H9 (cell line): Measurements from ENCODE around the gene STX11. TPM values are rescaled to one million over a fixed set of nuclear protein-coding genes. Genes with fewer than 3 reads are reported as not detected.

Experiments
- DNase-seq: peaks from one replicate; pipeline ENCODE4 v3.0.0-alpha.2; 2017
- H2AFZ ChIP-seq: one replicate; pipeline ENCODE4 v1.6.1; 2013; ENCODE audit warnings: mild to moderate bottlenecking, low read length, control low read depth, moderate library complexity
- H2AK5ac ChIP-seq: 2 replicates; pipeline ENCODE4 v1.6.1; 2013; ENCODE audit warnings: low read length, control low read depth, mixed read lengths; ENCODE audit not compliant: insufficient read length
- H2BK120ac ChIP-seq: one replicate; pipeline ENCODE4 v1.6.1; 2013; ENCODE audit warnings: low read depth, mild to moderate bottlenecking, low read length, control low read depth, inconsistent platforms; ENCODE audit not compliant: poor library complexity, severe bottlenecking
- H2BK12ac ChIP-seq: 2 replicates; pipeline ENCODE4 v1.6.1; 2013; ENCODE audit warnings: low read length, control low read depth, mixed read lengths, low read depth; ENCODE audit not compliant: insufficient read length
- H2BK15ac ChIP-seq: 2 replicates; pipeline ENCODE4 v1.6.1; 2013; ENCODE audit warnings: low read depth, low read length, control low read depth
- H2BK20ac ChIP-seq: one replicate; pipeline ENCODE4 v1.6.1; 2013; ENCODE audit warnings: low read depth, mild to moderate bottlenecking, low read length, control low read depth, inconsistent platforms; ENCODE audit not compliant: poor library complexity, severe bottlenecking
- H2BK5ac ChIP-seq: 2 replicates; pipeline ENCODE4 v1.6.1; 2013; ENCODE audit warnings: low read length, control low read depth, mixed read lengths; ENCODE audit not compliant: insufficient read length
- H3K14ac ChIP-seq: 2 replicates; pipeline ENCODE4 v1.6.1; 2013; ENCODE audit warnings: low read length, control low read depth; ENCODE audit not compliant: insufficient read depth
- H3K18ac ChIP-seq: 2 replicates; pipeline ENCODE4 v1.6.1; 2013; ENCODE audit warnings: low read depth, mild to moderate bottlenecking, mixed read lengths, low read length, control low read depth; ENCODE audit not compliant: insufficient read length
- H3K23ac ChIP-seq: 2 replicates; pipeline ENCODE4 v1.6.1; 2013; ENCODE audit warnings: low read length, control low read depth, mixed read lengths, low read depth; ENCODE audit not compliant: insufficient read length
- H3K23me2 ChIP-seq: 2 replicates; pipeline ENCODE4 v1.6.1; 2013; ENCODE audit warnings: low read depth, mild to moderate bottlenecking, mixed read lengths, low read length, control low read depth; ENCODE audit not compliant: insufficient read length, poor library complexity, severe bottlenecking
- H3K27ac ChIP-seq: 2 replicates; pipeline ENCODE4 v1.5.1; 2013; ENCODE audit warnings: low read length, control low read depth, mixed read lengths, low read depth; ENCODE audit not compliant: insufficient read length
- H3K27me3 ChIP-seq: 2 replicates; pipeline ENCODE4 v1.6.1; 2013; ENCODE audit warnings: low read length, control low read depth, inconsistent platforms; ENCODE audit not compliant: insufficient read depth
- H3K4ac ChIP-seq: 2 replicates; pipeline ENCODE4 v1.6.1; 2013; ENCODE audit warnings: low read depth, mild to moderate bottlenecking, control low read depth, inconsistent platforms, low read length, moderate library complexity
- H3K4me1 ChIP-seq: 2 replicates; pipeline ENCODE4 v1.6.1; 2013; ENCODE audit warnings: low read length, control low read depth, inconsistent platforms; ENCODE audit not compliant: insufficient read depth
- H3K4me2 ChIP-seq: 2 replicates; pipeline ENCODE4 v1.6.1; 2013; ENCODE audit warnings: low read length, control low read depth, mixed read lengths; ENCODE audit not compliant: insufficient read length, insufficient read depth
- H3K56ac ChIP-seq: 2 replicates; pipeline ENCODE4 v1.6.1; 2013; ENCODE audit warnings: low read depth, mild to moderate bottlenecking, mixed read lengths, low read length, control low read depth; ENCODE audit not compliant: insufficient read length
- H3K79me1 ChIP-seq: 2 replicates; pipeline ENCODE4 v1.6.1; 2013; ENCODE audit warnings: low read depth, mild to moderate bottlenecking, moderate library complexity, low read length, control low read depth, inconsistent platforms; ENCODE audit not compliant: insufficient read depth, poor library complexity, severe bottlenecking
- H3K79me2 ChIP-seq: 2 replicates; pipeline ENCODE4 v1.6.1; 2013; ENCODE audit warnings: low read length, control low read depth, inconsistent platforms; ENCODE audit not compliant: insufficient read depth
- H3K9ac ChIP-seq: 2 replicates; pipeline ENCODE4 v1.6.1; 2013; ENCODE audit warnings: low read length, control low read depth, mixed read lengths; ENCODE audit not compliant: insufficient read length; ENCODE audit errors: extremely low read depth
- H3K9me3 ChIP-seq: one replicate; pipeline ENCODE4 v1.6.1; 2013; ENCODE audit warnings: low read depth, low read length, inconsistent platforms; ENCODE audit not compliant: control insufficient read depth
- H3T11ph ChIP-seq: one replicate; pipeline ENCODE4 v1.6.1; 2013; ENCODE audit warnings: mild to moderate bottlenecking, low read length, control low read depth, inconsistent platforms
- H4K20me1 ChIP-seq: one replicate; pipeline ENCODE4 v1.6.1; 2013; ENCODE audit not compliant: control insufficient read depth, insufficient read length, insufficient read depth
- H4K5ac ChIP-seq: 2 replicates; pipeline ENCODE4 v1.6.1; 2013; ENCODE audit warnings: low read depth, mild to moderate bottlenecking, mixed read lengths, low read length, control low read depth; ENCODE audit not compliant: insufficient read length
- H4K8ac ChIP-seq: replicated peaks from 2 replicates; pipeline ENCODE4 v1.6.1; 2013; ENCODE audit warnings: low read length, control low read depth, mixed read lengths, low read depth; ENCODE audit not compliant: insufficient read length
- H4K91ac ChIP-seq: 2 replicates; pipeline ENCODE4 v1.6.1; 2013; ENCODE audit warnings: low read depth, mild to moderate bottlenecking, moderate library complexity, mixed read lengths, low read length, control low read depth; ENCODE audit not compliant: insufficient read length
- H3K27ac Mint-ChIP-seq, 3 experiments: 2 replicates in 2 of 3; 3 replicates in 1 of 3; pipeline ENCODE4 v1.8.0; 2020 to 2021; ENCODE audit warnings: mixed read lengths in 3 of 3, mild to moderate bottlenecking in 1 of 3, moderate library complexity in 1 of 3
- H3K27me3 Mint-ChIP-seq: 2 replicates; pipeline ENCODE4 v1.8.0; 2021; ENCODE audit warnings: low read depth, mild to moderate bottlenecking, moderate library complexity, mixed read lengths
- H3K36me3 Mint-ChIP-seq, 3 experiments: 2 replicates in 2 of 3; 3 replicates in 1 of 3; pipeline ENCODE4 v1.8.0; 2020 to 2021; ENCODE audit warnings: low read depth in 3 of 3, mixed read lengths in 3 of 3; ENCODE audit not compliant: insufficient read depth in 1 of 3
- H3K4me1 Mint-ChIP-seq, 2 experiments: 2 replicates each; pipeline ENCODE4 v1.8.0; 2020; ENCODE audit warnings: mixed read lengths in 2 of 2
- H3K4me3 Mint-ChIP-seq, 2 experiments: 2 replicates in 1 of 2; 3 replicates in 1 of 2; pipeline ENCODE4 v1.8.0; 2020 to 2021; ENCODE audit warnings: mild to moderate bottlenecking in 2 of 2, mixed read lengths in 2 of 2, moderate library complexity in 1 of 2
- H3K9me3 Mint-ChIP-seq, 2 experiments: 2 replicates in 1 of 2; 3 replicates in 1 of 2; pipeline ENCODE4 v1.8.0; 2020; ENCODE audit warnings: mild to moderate bottlenecking in 2 of 2, mixed read lengths in 2 of 2, moderate library complexity in 1 of 2
- CTCF ChIP-seq: fragments of 200-600 bp; sonication (generic); conservative IDR thresholded peaks from 3 replicates; pipeline ENCODE4 v1.8.0; 2021; ENCODE audit warnings: antibody characterized with exemption, mild to moderate bottlenecking
- total RNA-seq: library from RNA; stranded (reverse); gene quantifications from 2 replicates; pipeline ENCODE4 v1.2.1, GENCODE V29; 2021

Gene STX11
- total RNA-seq, 1 experiment from 2014 or later, result 0.22 TPM

GRCh38 chr6:144217797-144218196 is 67.5 kb downstream of the STX11 start:
- Mint-ChIP-seq H3K9me3 (peaks cover 4 to 11% of the 10 kb centered on the region in 2 experiments; a peak in 4 of 5 replicates), H3K27me3 (peaks cover 15% of the 10 kb centered on the region), H3K4me1 (peaks cover 16 to 17% of the 10 kb centered on the region in 2 experiments), H3K4me3 (no peak overlapping the region), H3K36me3 (peaks cover 0 to 7% (median 1%) of the 10 kb centered on the region in 3 experiments; a peak in 5 of 7 replicates), H3K27ac (no peak overlapping the region)
- H3K56ac ChIP-seq, result no peak overlapping the region
- no peak overlapping the region for H3K9ac ChIP-seq
- no peak overlapping the region for H3K14ac ChIP-seq
- no peaks in the 10 kb centered on the region for H3K23me2 ChIP-seq
- H3K79me1 ChIP-seq, result no peaks in the 10 kb centered on the region
- no peak for TF ChIP-seq CTCF
- no peak overlapping the region for H3K4ac ChIP-seq
- no peak overlapping the region for H4K8ac ChIP-seq
- H3K18ac ChIP-seq, result no peak overlapping the region
- H4K5ac ChIP-seq, result no peak overlapping the region
- no peaks in the 10 kb centered on the region for H3K4me1 ChIP-seq
- no peak overlapping the region for H3T11ph ChIP-seq
- no peak overlapping the region for H2AK5ac ChIP-seq
- H3K79me2 ChIP-seq, result no peaks in the 10 kb centered on the region
- H3K4me2 ChIP-seq, result no peak overlapping the region
- H4K91ac ChIP-seq, result no peak overlapping the region
- H4K20me1 ChIP-seq, result no peaks in the 10 kb centered on the region
- H2AFZ ChIP-seq, result no peak overlapping the region
- H2BK20ac ChIP-seq, result no peak overlapping the region
- no peak for DNase-seq
- H2BK120ac ChIP-seq, result no peak overlapping the region
- no peak overlapping the region for H3K23ac ChIP-seq
- no peaks in the 10 kb centered on the region for H3K9me3 ChIP-seq
- no peak overlapping the region for H2BK5ac ChIP-seq
- H2BK15ac ChIP-seq, result no peak overlapping the region
- H3K27me3 ChIP-seq, result no peaks in the 10 kb centered on the region
- no peak overlapping the region for H3K27ac ChIP-seq
- H2BK12ac ChIP-seq, result no peak overlapping the region
